HG02840 (cell line): ENCODE measurements around the gene SMIM45.
"Not testable (repeated sequence)": the region's sequence is repeated elsewhere in the genome, so short reads cannot be mapped to it uniquely, and the experiment has no call there.

Source experiments
- ATAC-seq: cut with Tn5 transposase; IDR thresholded peaks from one replicate; pipeline ENCODE4 v1.9.1; 2021; ENCODE audit warnings: mild to moderate bottlenecking, moderate library complexity, moderate number of reproducible peaks; ENCODE audit not compliant: unreplicated experiment, low FRiP score

SMIM45 gene

GRCh38 chr22:41933411-41934177 is 18.4 kb upstream of the SMIM45 start:
- ATAC-seq: no peak

- ATAC-seq: no peak
Observed at GRCh38 chr22:41934284-41935014, 17.5 kb upstream of the SMIM45 start.

- ATAC-seq: no peak
Observed at GRCh38 chr22:41935015-41935351, 17.0 kb upstream of the SMIM45 start.

GRCh38 chr22:41935509-41935908 is 16.4 kb upstream of the SMIM45 start:
- ATAC-seq: no peak

GRCh38 chr22:41936894-41937169 is 15.1 kb upstream of the SMIM45 start:
- no peak for ATAC-seq

GRCh38 chr22:41939981-41940831 is 11.7 kb upstream of the SMIM45 start:
- peak; percentile 48 for ATAC-seq

- no peak for ATAC-seq
Observed at GRCh38 chr22:41940832-41941765, 10.9 kb upstream of the SMIM45 start.

- ATAC-seq: no peak
Observed at GRCh38 chr22:41943661-41944209, 8.2 kb upstream of the SMIM45 start.

- ATAC-seq: peak; percentile 76
Observed at GRCh38 chr22:41946629-41947423, 5.1 kb upstream of the SMIM45 start, which contains the start of gene CENPM. TSS of gene CENPM (minus strand) at chr22:41947152. CDS start at chr22:41947076, 76 bp downstream.

- no peak for ATAC-seq
Observed at GRCh38 chr22:41947424-41948080, 4.4 kb upstream of the SMIM45 start.

GRCh38 chr22:41948142-41948541 is 3.8 kb upstream of the SMIM45 start:
- no peak for ATAC-seq

- not testable (repeated sequence) for ATAC-seq
Observed at GRCh38 chr22:41948928-41949296, 3.0 kb upstream of the SMIM45 start.

- no peak for ATAC-seq
Observed at GRCh38 chr22:41949297-41949965, 2.5 kb upstream of the SMIM45 start.

GRCh38 chr22:41952713-41953112 is 763 bp downstream of the SMIM45 start:
- ATAC-seq: no peak

- no peak for ATAC-seq
Observed at GRCh38 chr22:41957941-41958556, 6.1 kb downstream of the SMIM45 start.

- ATAC-seq: no peak
Observed at GRCh38 chr22:41963453-41964111, 11.6 kb downstream of the SMIM45 start.

GRCh38 chr22:41964112-41964491 is 12.2 kb downstream of the SMIM45 start:
- ATAC-seq: no peak
